Mucosa of gallbladder (tissue), 1 donor: ENCODE results near the gene SEPTIN8. TPM values are rescaled to one million over a fixed set of nuclear protein-coding genes. Genes with fewer than 3 reads are reported as not detected.

Experiments
- DNase-seq: peaks from one replicate; pipeline ENCODE4 v3.0.0-alpha.2; 2020; ENCODE audit warnings: low spot score
- total RNA-seq: library from RNA; stranded (reverse); gene quantifications from one replicate; pipeline ENCODE4 v1.2.1, GENCODE V29; 2021
- donor health status: DM: no; HTN: no; CAD: no.

The SEPTIN8 gene
- total RNA-seq, 1 donor from 2014 or later = 63.9 TPM

DNA sequence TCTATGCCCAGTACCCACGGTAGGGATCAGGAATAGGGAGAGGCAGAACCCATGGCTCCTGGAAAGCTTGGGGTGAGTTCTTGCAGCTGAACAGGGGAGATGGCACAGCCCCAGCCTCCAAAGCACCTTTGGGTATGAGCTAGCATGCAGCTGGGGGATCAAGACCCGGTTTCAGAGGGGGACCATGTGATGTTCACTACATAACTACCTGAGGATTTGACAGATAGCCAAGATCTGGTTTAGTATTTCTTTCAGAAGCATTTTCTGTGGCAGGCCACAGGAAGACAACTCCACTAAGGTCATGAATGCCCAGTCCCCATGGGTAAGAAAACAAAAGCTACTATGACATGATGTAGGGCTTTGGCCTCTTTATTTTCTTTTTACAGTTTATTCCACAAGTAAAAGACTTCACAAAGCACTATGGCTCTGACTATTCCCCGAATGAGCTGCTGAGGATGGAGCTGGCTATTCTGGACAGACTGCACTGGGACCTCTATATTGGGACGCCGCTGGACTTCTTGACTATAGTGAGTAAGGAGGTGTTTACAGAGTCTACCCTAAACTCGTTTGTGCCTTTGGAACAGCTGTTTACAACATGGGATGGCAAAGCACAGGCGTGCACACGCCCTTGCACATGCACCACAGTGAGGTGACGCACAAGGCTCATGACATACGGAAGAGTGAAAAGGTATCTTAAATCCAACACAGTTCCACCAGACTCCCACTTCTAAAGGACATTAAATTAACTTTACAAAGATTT is 26.4 kb downstream of the SEPTIN8 start:
- DNase-seq = no peak

GRCh38 chr5:132749506-132749905 is 27.5 kb downstream of the SEPTIN8 start:
- no peak for DNase-seq

DNA sequence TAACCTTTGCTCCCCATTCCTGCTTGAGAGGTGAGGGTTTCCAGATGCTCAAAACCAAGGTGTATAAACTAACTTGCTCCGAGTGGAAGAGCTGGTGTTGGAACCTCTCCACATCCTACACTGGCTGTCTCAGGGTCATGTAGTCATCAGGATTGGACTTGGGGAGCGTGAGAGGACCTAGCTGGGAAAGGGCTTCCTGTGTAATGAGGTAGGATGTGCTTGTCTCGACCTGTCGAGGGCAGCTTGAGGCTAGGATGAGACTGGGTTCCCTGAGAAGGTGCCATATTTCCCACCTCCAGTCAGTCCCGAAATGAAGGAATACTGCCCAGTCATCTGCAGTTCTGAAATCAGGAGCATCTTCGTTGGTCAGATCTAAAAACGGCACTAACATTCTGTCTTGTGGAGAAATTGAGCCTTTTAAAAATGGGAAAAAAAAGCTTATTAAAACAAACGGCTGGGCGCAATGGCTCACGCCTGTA is 28.5 kb downstream of the SEPTIN8 start:
- no peak for DNase-seq

DNA sequence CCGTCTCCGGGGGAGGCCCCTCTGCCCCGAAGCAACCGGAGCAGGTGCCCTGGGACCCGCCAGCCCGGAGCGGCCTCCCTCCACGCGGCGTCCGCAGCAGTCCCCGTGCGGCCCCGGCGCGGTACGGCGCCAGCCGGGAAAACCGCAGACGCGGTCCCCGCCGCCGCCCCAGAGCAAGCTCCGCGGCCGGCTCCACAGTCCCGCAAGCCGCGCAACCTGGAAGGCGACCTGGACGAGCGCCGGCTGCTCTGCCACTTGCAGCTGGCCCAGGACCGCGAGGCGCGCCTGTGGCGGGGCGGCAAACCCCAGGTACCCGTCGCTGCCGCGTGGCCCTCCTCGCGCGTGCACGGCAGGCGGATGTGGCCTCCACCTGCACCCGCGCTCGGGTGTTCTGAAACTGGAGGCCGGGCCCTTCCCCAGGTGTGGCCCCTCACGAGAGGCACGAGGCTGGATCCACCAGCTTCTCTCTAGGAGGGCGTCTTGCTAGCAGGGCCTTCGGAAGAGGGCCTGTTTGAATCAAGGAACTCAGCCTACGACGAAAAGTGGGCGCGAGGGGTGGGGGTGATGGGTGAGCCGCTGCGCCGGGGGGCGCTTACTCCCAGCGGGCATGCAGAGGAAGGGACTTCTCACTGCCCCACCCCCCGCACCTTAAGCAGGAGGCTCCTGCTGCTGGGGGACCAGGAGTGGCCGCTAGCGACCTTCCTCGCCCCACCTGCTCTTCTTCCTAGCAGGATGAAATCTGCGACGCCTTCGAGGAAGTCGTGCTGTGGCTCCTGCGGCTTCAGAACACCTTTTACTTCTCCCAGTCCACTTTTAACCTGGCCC is 29.2 kb downstream of the SEPTIN8 start:
- DNase-seq = no peak

DNA sequence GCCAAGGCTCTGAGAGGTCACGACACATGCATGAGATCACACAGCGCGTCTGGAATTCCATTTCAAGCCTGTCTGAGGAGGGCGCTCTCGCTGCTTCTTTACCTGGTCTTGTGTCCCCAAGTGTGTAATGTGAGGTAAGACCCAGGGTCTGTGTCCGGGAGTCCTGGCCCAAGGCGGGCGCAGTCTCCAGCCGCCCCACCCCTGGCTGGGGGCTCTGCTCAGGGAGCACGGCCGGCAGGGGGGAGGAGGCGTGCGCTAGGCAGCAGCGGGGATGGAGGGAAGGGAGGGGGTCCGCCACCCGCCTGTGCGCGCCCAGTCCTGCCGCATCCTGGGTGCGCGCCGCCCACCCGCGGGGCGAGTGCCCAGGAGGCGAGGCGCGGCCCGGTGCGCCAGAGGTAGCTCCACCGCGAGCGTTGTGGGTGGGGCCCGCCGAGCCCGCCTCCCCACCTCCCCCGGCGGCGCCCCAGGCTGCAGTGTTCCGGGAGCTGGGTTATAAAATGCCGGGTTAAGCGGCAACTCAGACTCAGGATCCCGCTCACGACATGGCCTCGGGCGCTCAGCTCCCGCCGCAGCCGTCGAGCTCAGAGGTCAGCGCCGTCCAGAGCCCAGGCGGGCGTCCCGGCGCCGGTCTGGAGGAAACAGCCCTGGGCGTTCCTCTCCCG is 30.0 kb downstream of the SEPTIN8 start, which contains the start of gene CCNI2:
TSS of gene CCNI2 (plus strand) at position 473 of the 662 bp plus-strand sequence. CDS start at position 543, 70 bp downstream.
- no peak for DNase-seq

DNA sequence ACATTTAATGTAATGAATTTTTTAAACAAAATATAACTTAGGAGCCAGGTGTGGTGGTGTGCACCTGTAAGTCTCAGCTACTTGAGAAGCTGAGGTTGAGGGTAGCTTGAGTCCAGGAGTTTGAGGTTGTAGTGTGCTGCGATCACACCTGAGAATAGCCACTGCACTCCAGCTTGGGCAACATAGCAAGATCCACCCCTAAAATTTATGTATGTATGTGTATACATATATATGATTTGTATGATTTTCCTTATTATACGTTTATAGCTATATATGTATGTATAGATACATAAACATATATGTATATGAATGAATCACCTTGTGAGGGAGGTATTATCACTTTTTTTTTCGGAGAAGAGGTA is 30.5 kb downstream of the SEPTIN8 start:
- DNase-seq = no peak

DNA sequence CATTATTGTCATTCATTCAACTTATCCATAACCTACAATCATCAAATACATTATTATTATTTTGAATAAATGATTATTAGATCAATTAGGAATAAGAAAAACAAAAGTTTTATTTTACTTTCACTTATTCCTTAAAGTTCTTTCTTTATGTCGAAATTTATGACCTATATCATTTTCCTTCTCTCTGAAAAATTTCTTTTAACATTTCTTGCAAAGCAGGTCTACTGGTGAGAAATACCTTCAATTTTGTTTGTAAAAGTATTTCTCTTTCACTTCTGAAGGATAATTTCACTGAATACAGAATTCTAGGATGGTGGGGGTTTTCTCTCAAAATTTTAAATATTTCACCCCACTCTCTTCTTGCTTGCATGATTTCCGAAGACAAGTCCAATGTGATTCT is 32.4 kb downstream of the SEPTIN8 start:
- no peak for DNase-seq

DNA sequence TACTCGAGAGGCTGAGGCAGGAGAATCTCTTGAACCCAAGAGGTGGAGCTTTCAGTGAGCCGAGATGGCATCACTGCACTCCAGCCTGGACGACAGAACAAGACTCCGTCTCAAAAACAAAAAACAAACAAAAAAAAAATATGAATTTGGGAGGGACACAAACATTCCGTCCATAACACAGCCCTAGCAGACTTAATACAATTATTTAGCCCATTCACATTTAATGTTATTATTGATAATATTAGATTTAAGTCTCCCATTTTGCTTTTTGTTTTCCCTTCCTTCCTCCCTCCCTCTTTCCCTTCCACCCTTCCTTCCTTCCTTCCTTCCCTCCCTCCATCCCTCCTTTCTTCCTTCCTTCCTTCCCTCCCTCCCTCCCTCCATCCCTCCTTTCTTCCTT is 34.4 kb downstream of the SEPTIN8 start:
- DNase-seq = no peak

- no peak for DNase-seq
Measured at GRCh38 chr5:132742158-132742557, 34.9 kb downstream of the SEPTIN8 start.

GRCh38 chr5:132739232-132739631 is 37.8 kb downstream of the SEPTIN8 start:
- no peak for DNase-seq

GRCh38 chr5:132737982-132738681 is 38.9 kb downstream of the SEPTIN8 start:
- DNase-seq = no peak

GRCh38 chr5:132736853-132737833 is 39.9 kb downstream of the SEPTIN8 start, which contains the start of gene KIF3A:
TSS of gene KIF3A (minus strand) at chr5:132737546. CDS start at chr5:132737419, 127 bp downstream.
- DNase-seq = peak; percentile 98

- DNase-seq = no peak
Measured at GRCh38 chr5:132734687-132735086, 42.4 kb downstream of the SEPTIN8 start.

- DNase-seq = no peak
Measured at GRCh38 chr5:132733499-132734148, 43.4 kb downstream of the SEPTIN8 start.

- no peak for DNase-seq
Measured at GRCh38 chr5:132729896-132730295, 47.1 kb downstream of the SEPTIN8 start.

GRCh38 chr5:132725745-132726144 is 51.3 kb downstream of the SEPTIN8 start:
- no peak for DNase-seq

DNA sequence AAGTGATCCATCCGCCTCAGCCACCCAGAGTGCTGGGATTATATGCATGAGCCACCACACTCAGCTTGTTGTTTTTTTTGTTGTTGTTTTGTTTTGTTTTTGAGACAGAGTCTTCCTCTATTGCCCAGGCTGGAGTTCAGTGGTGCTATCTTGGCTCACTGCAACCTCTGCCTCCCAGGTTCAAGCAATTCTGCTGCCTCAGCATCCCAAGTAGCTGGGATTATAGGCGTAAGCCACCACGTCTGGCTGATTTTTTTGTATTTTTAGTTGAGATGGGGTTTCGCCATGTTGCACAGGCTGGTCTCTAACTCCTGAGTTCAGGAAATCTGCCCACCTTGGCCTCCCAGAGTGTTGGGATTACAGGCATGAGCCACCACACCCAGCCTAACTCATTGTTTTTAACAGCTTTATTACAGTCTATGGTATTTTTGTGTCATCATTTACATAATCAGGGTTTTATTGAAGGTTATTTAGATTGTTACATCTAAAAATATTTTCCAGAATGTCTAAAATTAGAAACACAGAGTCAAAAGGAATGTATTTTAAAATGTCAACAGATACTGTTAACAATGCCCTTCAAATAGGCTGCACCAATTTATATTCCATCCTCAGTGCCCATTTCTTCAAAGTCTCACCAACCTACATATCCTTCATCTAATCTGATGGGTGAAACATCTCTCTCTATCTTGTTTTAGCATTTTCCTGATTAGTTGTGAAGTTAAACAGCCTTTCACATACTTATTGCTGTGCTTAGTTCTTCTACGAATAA is 58.3 kb downstream of the SEPTIN8 start:
- no peak for DNase-seq

- no peak for DNase-seq
Measured at GRCh38 chr5:132714456-132715307, 62.4 kb downstream of the SEPTIN8 start.
